GM19463 (cell line): Measurements from ENCODE around the gene TMEM150A.
"Not testable (repeated sequence)": the region's sequence is repeated elsewhere in the genome, so short reads cannot be mapped to it uniquely, and the experiment has no call there.

Experiments
- ATAC-seq: cut with Tn5 transposase; IDR thresholded peaks from one replicate; pipeline ENCODE4 v1.9.1; 2021; ENCODE audit warnings: mild to moderate bottlenecking, moderate library complexity; ENCODE audit not compliant: unreplicated experiment

The TMEM150A gene

GRCh38 chr2:85613717-85614515, 11.4 kb upstream of the TMEM150A start:
- ATAC-seq, result no peak

GRCh38 chr2:85611705-85612587, 9.4 kb upstream of the TMEM150A start, which contains the start of gene C2orf68:
TSS of gene C2orf68 (minus strand) at chr2:85612066. CDS start at chr2:85611984, 82 bp downstream.
- peak; percentile 82 for ATAC-seq

GRCh38 chr2:85611217-85611704, 8.8 kb upstream of the TMEM150A start:
- no peak for ATAC-seq

- ATAC-seq, result no peak
These were observed 5.0 kb upstream of the TMEM150A start for GRCh38 chr2:85607268-85608215.

GRCh38 chr2:85606116-85606455, 3.6 kb upstream of the TMEM150A start:
- ATAC-seq, result no peak

- no peak for ATAC-seq
These were observed 3.1 kb upstream of the TMEM150A start for GRCh38 chr2:85605406-85606115.

- ATAC-seq, result no peak
These were observed 2.3 kb upstream of the TMEM150A start for GRCh38 chr2:85604568-85605339.

GRCh38 chr2:85604133-85604444, 1.6 kb upstream of the TMEM150A start:
- ATAC-seq, result not testable (repeated sequence)

- peak; percentile 31 for ATAC-seq
These were observed 575 bp downstream of the TMEM150A start for GRCh38 chr2:85601771-85602475.

- ATAC-seq, result no peak
These were observed 1.3 kb downstream of the TMEM150A start for GRCh38 chr2:85600951-85601770.

GRCh38 chr2:85600235-85600575, 2.3 kb downstream of the TMEM150A start:
- no peak for ATAC-seq

- ATAC-seq, result no peak
These were observed 2.8 kb downstream of the TMEM150A start for GRCh38 chr2:85599468-85600234.

GRCh38 chr2:85598594-85599340, 3.7 kb downstream of the TMEM150A start:
- no peak for ATAC-seq

GRCh38 chr2:85597241-85597640, 5.3 kb downstream of the TMEM150A start:
- no peak for ATAC-seq

- ATAC-seq, result no peak
These were observed 5.9 kb downstream of the TMEM150A start for GRCh38 chr2:85596486-85597143.

GRCh38 chr2:85596026-85596333, 6.5 kb downstream of the TMEM150A start:
- no peak for ATAC-seq
